K562 (cell line): Measurements from ENCODE around the gene RARA. TPM values are rescaled to one million over a fixed set of nuclear protein-coding genes. Genes with fewer than 3 reads are reported as not detected.

Experiments
- ATAC-seq: fragments of 200-7000 bp; cut with Tn5 transposase; 3 replicates; pipeline ENCODE4 v1.9.1; 2020; ENCODE audit warnings: moderate library complexity
- BruUV-seq: library from RNA; stranded (reverse); fragments of 400-500 nt; replicated peaks from 2 replicates; lab custom pipeline; 2021; lab: Mats Ljungman, UMichigan
- CTCF ChIA-PET: fragments of 300-600 bp; formaldehyde crosslinking; extraction: SDS; loops from one replicate; lab custom pipeline; 2021; ENCODE audit warnings: low intra/inter-chr PET ratio; lab: Yijun Ruan, JAX
- POLR2A ChIA-PET: fragments of 300-600, 350-650 bp; sonication (Branson Sonifier 250); formaldehyde crosslinking; extraction: SDS; loops from one replicate; lab custom pipeline; 2021; ENCODE audit warnings: antibody characterized with exemption, inconsistent platforms; lab: Yijun Ruan, JAX
- DNase-seq, 4 experiments: peaks; one replicate each; pipeline versions ENCODE4 v3.0.0 to v3.0.0-alpha.2; 2011 to 2018; ENCODE audit warnings: low spot score in 3 of 4, mixed read lengths in 3 of 4; ENCODE audit errors: extremely low read depth in 1 of 4
- FAIRE-seq: peaks from 2 replicates; lab custom pipeline; 2011; peaks lifted over from hg19 to GRCh38; lab: Jason Lieb, UNC
- H2AFZ ChIP-seq: 2 replicates; pipeline ENCODE4 v1.6.0; 2011; ENCODE audit warnings: low read depth, low read length, control low read depth, inconsistent platforms
- H3K27ac ChIP-seq: fragments of 200-600 bp; 3 replicates; pipeline ENCODE4 v1.8.0; 2011; ENCODE audit warnings: low read depth, mild to moderate bottlenecking, control low read depth, inconsistent platforms, low read length, moderate library complexity, mixed read lengths; ENCODE audit errors: extremely low read depth
- H3K27me3 ChIP-seq, 2 experiments: fragments of 300-600 bp in 1 of 2; 2 replicates in 1 of 2; 3 replicates in 1 of 2; pipeline versions ENCODE4 v1.6.0 to v1.8.0; 2011; ENCODE audit warnings: inconsistent platforms in 2 of 2, low read length in 2 of 2, mild to moderate bottlenecking in 1 of 2, mixed read lengths in 1 of 2, moderate library complexity in 1 of 2; ENCODE audit not compliant: control insufficient read depth in 2 of 2, insufficient read depth in 2 of 2
- H3K36me3 ChIP-seq: fragments of 300-600 bp; 3 replicates; pipeline ENCODE4 v1.8.0; 2011; ENCODE audit warnings: mild to moderate bottlenecking, low read length, inconsistent platforms; ENCODE audit not compliant: control insufficient read depth, insufficient read depth
- H3K4me1 ChIP-seq, 2 experiments: fragments of 200-600 bp in 1 of 2; replicated peaks in 1 of 2; 2 replicates in 1 of 2; 3 replicates in 1 of 2; pipeline versions ENCODE4 v1.5.1 to v1.8.0; 2011; ENCODE audit warnings: inconsistent platforms in 2 of 2, low read length in 2 of 2, mild to moderate bottlenecking in 1 of 2, mixed read lengths in 1 of 2, moderate library complexity in 1 of 2; ENCODE audit not compliant: control insufficient read depth in 2 of 2, insufficient read depth in 2 of 2
- H3K4me2 ChIP-seq: 2 replicates; pipeline ENCODE4 v1.6.1; 2011; ENCODE audit warnings: low read length, control low read depth, inconsistent platforms, mixed read lengths; ENCODE audit not compliant: insufficient read depth
- H3K4me3 ChIP-seq: fragments of 200-600 bp; sonication (generic), shearing (Covaris generic); 2 replicates; pipeline ENCODE4 v1.5.1; 2016; ENCODE audit warnings: control low read depth, inconsistent platforms
- H3K79me2 ChIP-seq: fragments of 200-600 bp; 3 replicates; pipeline ENCODE4 v1.8.0; 2011; ENCODE audit warnings: low read length, inconsistent platforms; ENCODE audit not compliant: control insufficient read depth, insufficient read depth
- H3K9ac ChIP-seq, 2 experiments: 2 replicates each; pipeline versions ENCODE4 v1.6.0 to v1.6.1; 2011; ENCODE audit warnings: low read depth in 2 of 2, low read length in 2 of 2, control low read depth in 1 of 2, inconsistent platforms in 1 of 2, mild to moderate bottlenecking in 1 of 2, mixed read lengths in 1 of 2; ENCODE audit not compliant: insufficient read depth in 1 of 2
- H3K9me1 ChIP-seq: one replicate; pipeline ENCODE4 v1.6.0; 2011; ENCODE audit warnings: inconsistent platforms, mild to moderate bottlenecking, low read length, moderate library complexity; ENCODE audit not compliant: control insufficient read depth, insufficient read depth
- H3K9me3 ChIP-seq: replicated peaks from 2 replicates; pipeline ENCODE4 v1.5.1; 2011; ENCODE audit warnings: low read depth, low read length, inconsistent platforms; ENCODE audit not compliant: control insufficient read depth, insufficient read depth
- H4K20me1 ChIP-seq: replicated peaks from 2 replicates; pipeline ENCODE4 v1.6.1; 2011; ENCODE audit warnings: low read length, inconsistent platforms, mixed read lengths; ENCODE audit not compliant: control insufficient read depth, insufficient read depth
- ATF2 ChIP-seq: sonication (generic); formaldehyde crosslinking; IDR thresholded peaks from 2 replicates; pipeline ENCODE4 v1.8.1; 2022; ENCODE audit warnings: missing genetic modification reagents
- CBX2 ChIP-seq: fragments of 200-600 bp; sonication (generic); IDR thresholded peaks from one replicate; pipeline ENCODE4 v1.6.1; 2012; ENCODE audit warnings: mild to moderate bottlenecking, low read length, inconsistent platforms; ENCODE audit not compliant: insufficient read depth, poor library complexity, severe bottlenecking
- GABPA ChIP-seq: fragments of 200-800 bp; sonication (Bioruptor generic); conservative IDR thresholded peaks from 2 replicates; pipeline ENCODE4 v1.6.1; 2016; ENCODE audit warnings: low read depth, missing genetic modification characterization, missing compliant biosample characterization
- HMGN3 ChIP-seq: IDR thresholded peaks from 2 replicates; pipeline ENCODE4 v1.6.1; 2011; ENCODE audit warnings: borderline replicate concordance, low read depth, mild to moderate bottlenecking, mixed read lengths, low read length; ENCODE audit not compliant: insufficient read length; ENCODE audit errors: extremely low read depth
- NBN ChIP-seq: fragments of 450-650 bp; IDR thresholded peaks from 2 replicates; pipeline ENCODE4 v1.6.1; 2016; ENCODE audit warnings: low read depth, mild to moderate bottlenecking
- POLR2G ChIP-seq: fragments of 200-400 bp; formaldehyde crosslinking; IDR thresholded peaks from 2 replicates; pipeline ENCODE4 v1.6.1; 2017; ENCODE audit warnings: low read depth, mild to moderate bottlenecking, antibody characterized with exemption, low read length, moderate library complexity
- RBFOX2 ChIP-seq: fragments of 200-400 bp; formaldehyde crosslinking; IDR thresholded peaks from 2 replicates; pipeline ENCODE4 v1.6.1; 2017; ENCODE audit warnings: low read depth, mild to moderate bottlenecking, low read length, moderate library complexity
- SAP30 ChIP-seq: fragments of 200-600 bp; sonication (generic); IDR thresholded peaks from 2 replicates; pipeline ENCODE4 v1.6.1; 2012; ENCODE audit warnings: borderline replicate concordance, low read depth, mild to moderate bottlenecking, moderate library complexity, low read length, control low read depth, inconsistent platforms; ENCODE audit not compliant: insufficient read depth, poor library complexity, severe bottlenecking
- SMAD3 ChIP-seq: fragments of 450-650 bp; formaldehyde crosslinking; conservative IDR thresholded peaks from 2 replicates; pipeline ENCODE4 v1.4.0; 2020; ENCODE audit warnings: mild to moderate bottlenecking
- ZNF41 ChIP-seq: fragments of 250-450 bp; sonication (Bioruptor Pico); conservative IDR thresholded peaks from 2 replicates; pipeline ENCODE4 v1.4.0; 2020; ENCODE audit warnings: mild to moderate bottlenecking
- ZNF740 ChIP-seq, 3 experiments: fragments of 200-800 bp in 1 of 3; sonication (Bioruptor generic) in 1 of 3; sonication (generic) in 1 of 3; formaldehyde crosslinking in 1 of 3; IDR thresholded peaks; 2 replicates each; pipeline versions ENCODE4 v1.6.1 to v1.8.0; 2016 to 2022; ENCODE audit warnings: mild to moderate bottlenecking in 2 of 3, missing compliant biosample characterization in 2 of 3, missing genetic modification characterization in 2 of 3, missing genetic modification reagents in 1 of 3
- WGBS: fragments of 100-300 bp; shearing (Covaris generic); methylation state at CpG from one replicate; pipeline ENCODE4 v1.1.6; 2016; ENCODE audit warnings: low coverage, mixed read lengths; ENCODE audit not compliant: insufficient coverage; ENCODE audit errors: missing lambda C conversion rate; 5-methylcytosine and 5-hydroxymethylcytosine counted together
- in situ Hi-C: fragments of 300-500 bp; cut with MboI; formaldehyde crosslinking; loops from 4 replicates; pipeline ENCODE4 v1.15.0; 2018; ENCODE audit warnings: inconsistent platforms, mixed read lengths
- intact Hi-C: fragments of 100-400 bp; cut with micrococcal nuclease; formaldehyde crosslinking; loops from 2 replicates; pipeline ENCODE4 v1.14.2; 2022
- polyA plus RNA-seq, 8 experiments: library from polyadenylated mRNA; depleted of rRNA in 4 of 8; stranded (reverse) in 5 of 8; unstranded in 3 of 8; fragments of >200 nt; fragmentation: Nextera tagmentation in 2 of 8; fragmentation: Illumina TruSeq in 1 of 8; extraction: Ambion mirVana in 2 of 8; extraction: Trizol in 1 of 8; gene quantifications; 2 replicates each; pipeline versions ENCODE4 v1.2.1 to v1.2.3, GENCODE V29; 2011 to 2014; ENCODE audit warnings: inconsistent platforms in 1 of 8, missing spikeins in 1 of 8
- total RNA-seq, 7 experiments: library from RNA; depleted of rRNA in 6 of 7; stranded (reverse); fragments of >200 nt in 6 of 7; fragmentation: Illumina TruSeq in 2 of 7; extraction: Trizol in 2 of 7; gene quantifications; 2 replicates each; pipeline versions ENCODE4 v1.2.1 to v1.2.3, GENCODE V29; 2011 to 2021; ENCODE audit warnings: low replicate concordance in 1 of 7

The RARA gene
- total and polyA plus RNA-seq, 9 of the 15 experiments (the other 6 are each of a cell fraction or from before 2014, with no cell fraction given), result 0.10 to 28.0 (median 7.9) TPM

GRCh38 chr17:40331743-40332641 is 23.0 kb downstream of the RARA start:
- 76% methylated on average over 12 of the region's 22 CpGs for WGBS
- peak overlapping the region in 1 of 2 experiments; percentile 48; a peak in 1 of 4 replicates for H3K9ac ChIP-seq
- ChIA-PET CTCF (no interaction called here), POLR2A (interaction anchor here (0.5 to 1.0 kb wide), 8 partner anchors 8 to 881 kb away, joined by 3 to 4 read pairs (median 3); partner anchors contain the start of genes IGFBP4 and MED1)
- FAIRE-seq (no peak), DNase-seq (peak in 1 of 4 experiments; percentile 32), ATAC-seq (no peak; the same call in 1 of the 3 replicates)
- no peak overlapping the region for H3K4me2 ChIP-seq
- no peaks in the 10 kb centered on the region for H3K9me1 ChIP-seq
- H3K27me3 ChIP-seq, result no peaks in the 10 kb centered on the region
- no peak overlapping the region for H3K4me3 ChIP-seq
- H3K36me3 ChIP-seq, result peaks cover 29% of the 10 kb centered on the region; the same call in 1 of the 3 replicates
- no peak overlapping the region for H3K27ac ChIP-seq
- H3K9me3 ChIP-seq, result no peaks in the 10 kb centered on the region
- H3K4me1 ChIP-seq, result peaks cover 16 to 51% of the 10 kb centered on the region in 2 experiments
- H2AFZ ChIP-seq, result no peak overlapping the region
- no TSS peak for BruUV-seq
- H4K20me1 ChIP-seq, result peaks cover 7% of the 10 kb centered on the region
- in situ Hi-C loops, result no loop called here
- peaks cover 35% of the 10 kb centered on the region for H3K79me2 ChIP-seq
- no peak for TF ChIP-seq CBX2
- no peak for TF ChIP-seq NBN
- no peak for TF ChIP-seq ATF2 (CRISPR knock-in tag)
- TF ChIP-seq ZNF41, result no peak
- no peak for TF ChIP-seq SMAD3
- peak; percentile 29 for TF ChIP-seq HMGN3
- 0 out of 2 replicates have a peak, but pooled peaks have one; percentile 22 for TF ChIP-seq RBFOX2
- TF ChIP-seq SAP30, result no peak
- TF ChIP-seq POLR2G, result 0 out of 2 replicates have a peak, but pooled peaks have one; percentile 24
- TF ChIP-seq ZNF740 (CRISPR knock-in tag; IDR thresholded peaks at IDR 0.05), result no peak
- no peak for TF ChIP-seq ZNF740 (tag; IDR thresholded peaks at IDR 0.05)
- no peak for TF ChIP-seq GABPA (tag)
- TF ChIP-seq, all 486 proteins: peak for 3
- intact Hi-C loops, result no loop called here
